Middle frontal gyrus (tissue), 1 donor: ENCODE results near the gene DACT2.
"Not testable (repeated sequence)": the region's sequence is repeated elsewhere in the genome, so short reads cannot be mapped to it uniquely, and the experiment has no call there.

ENCODE experiments used
- DNase-seq: peaks from one replicate; pipeline ENCODE4 v3.0.0-alpha.2; 2015; ENCODE audit warnings: low spot score; ENCODE audit errors: extremely low spot score

The DACT2 gene

GRCh38 chr6:168302534-168302933, 17.0 kb downstream of the DACT2 start:
- DNase-seq, result no peak

GRCh38 chr6:168301648-168302398, 17.8 kb downstream of the DACT2 start:
- no peak for DNase-seq

GRCh38 chr6:168300975-168301647, 18.5 kb downstream of the DACT2 start:
- DNase-seq, result no peak

GRCh38 chr6:168299541-168300511, 19.8 kb downstream of the DACT2 start:
- DNase-seq, result no peak

GRCh38 chr6:168297643-168298042, 21.9 kb downstream of the DACT2 start:
- no peak for DNase-seq

- DNase-seq, result no peak
Measured at GRCh38 chr6:168294901-168295300, 24.7 kb downstream of the DACT2 start.

GRCh38 chr6:168293636-168294530, 25.7 kb downstream of the DACT2 start:
- DNase-seq, result no peak

GRCh38 chr6:168292826-168293225, 26.8 kb downstream of the DACT2 start:
- no peak for DNase-seq

GRCh38 chr6:168291450-168291849, 28.1 kb downstream of the DACT2 start:
- no peak for DNase-seq

GRCh38 chr6:168290095-168290494, 29.5 kb downstream of the DACT2 start:
- no peak for DNase-seq

- no peak for DNase-seq
Measured at GRCh38 chr6:168289571-168289962, 30.0 kb downstream of the DACT2 start.

- DNase-seq, result no peak
Measured at GRCh38 chr6:168288781-168289570, 30.6 kb downstream of the DACT2 start.

- DNase-seq, result not testable (repeated sequence)
Measured at GRCh38 chr6:168287460-168287859, 32.1 kb downstream of the DACT2 start.

- not testable (repeated sequence) for DNase-seq
Measured at GRCh38 chr6:168286771-168287446, 32.7 kb downstream of the DACT2 start.

- no peak for DNase-seq
Measured at GRCh38 chr6:168286116-168286515, 33.5 kb downstream of the DACT2 start.

- no peak for DNase-seq
Measured at GRCh38 chr6:168285456-168285855, 34.1 kb downstream of the DACT2 start.

GRCh38 chr6:168284187-168284586, 35.4 kb downstream of the DACT2 start:
- no peak for DNase-seq

- DNase-seq, result no peak
Measured at GRCh38 chr6:168283686-168284025, 35.9 kb downstream of the DACT2 start.

GRCh38 chr6:168282985-168283685, 36.4 kb downstream of the DACT2 start:
- DNase-seq, result no peak
